CD4-positive, CD25-positive, alpha-beta regulatory T cell (primary cell): ENCODE results near the gene ILKAP. TPM values are rescaled to one million over a fixed set of nuclear protein-coding genes. Genes with fewer than 3 reads are reported as not detected.

Experiments
- ATAC-seq, 2 donors: fragments of 150-1000 bp; cut with Tn5 transposase; one replicate each; pipeline ENCODE4 v1.10.0; 2021; ENCODE audit warnings: low read depth in 2 of 2, moderate number of reproducible peaks in 2 of 2, moderate library complexity in 1 of 2
- DNase-seq, 3 donors: peaks; one replicate each; pipeline versions ENCODE4 v3.0.0 to v3.0.0-alpha.2; 2012 to 2022; ENCODE audit warnings: mixed read lengths in 1 of 3
- H3K27ac ChIP-seq: one replicate; pipeline ENCODE4 v1.7.0; 2013; ENCODE audit warnings: mild to moderate bottlenecking, low read length; ENCODE audit not compliant: insufficient read depth, poor library complexity, severe bottlenecking
- H3K27me3 ChIP-seq: one replicate; pipeline ENCODE4 v1.7.0; 2013; ENCODE audit warnings: low read length; ENCODE audit not compliant: control insufficient read depth, insufficient read depth
- H3K36me3 ChIP-seq: one replicate; pipeline ENCODE4 v1.7.0; 2013; ENCODE audit warnings: mild to moderate bottlenecking, low read length, moderate library complexity; ENCODE audit not compliant: control insufficient read depth, insufficient read depth
- H3K4me1 ChIP-seq: 2 replicates; pipeline ENCODE4 v1.7.0; 2013; ENCODE audit warnings: mild to moderate bottlenecking, low read length; ENCODE audit not compliant: insufficient read depth, control insufficient read depth, poor library complexity, severe bottlenecking
- H3K4me3 ChIP-seq: one replicate; pipeline ENCODE4 v1.7.0; 2013; ENCODE audit warnings: low read depth, mild to moderate bottlenecking, low read length, moderate library complexity
- H3K9me3 ChIP-seq, 2 experiments: 1 replicate in 1 of 2; 2 replicates in 1 of 2; pipeline ENCODE4 v1.7.0; 2013; ENCODE audit warnings: low read length in 2 of 2, mild to moderate bottlenecking in 1 of 2, moderate library complexity in 1 of 2; ENCODE audit not compliant: control insufficient read depth in 2 of 2
- H3K27ac Mint-ChIP-seq, 3 donors: one replicate each; pipeline ENCODE4 v1.8.0; 2020 to 2022; ENCODE audit warnings: mild to moderate bottlenecking in 3 of 3, mixed read lengths in 3 of 3, moderate library complexity in 2 of 3
- H3K27me3 Mint-ChIP-seq: one replicate; pipeline ENCODE4 v1.8.0; 2022; ENCODE audit warnings: mild to moderate bottlenecking, mixed read lengths
- H3K36me3 Mint-ChIP-seq: one replicate; pipeline ENCODE4 v1.8.0; 2020; ENCODE audit warnings: mixed read lengths
- H3K4me1 Mint-ChIP-seq, 4 donors: one replicate each; pipeline ENCODE4 v1.8.0; 2020 to 2022; ENCODE audit warnings: mixed read lengths in 4 of 4, mild to moderate bottlenecking in 1 of 4
- H3K4me3 Mint-ChIP-seq, 4 donors: one replicate each; pipeline ENCODE4 v1.8.0; 2020 to 2022; ENCODE audit warnings: mild to moderate bottlenecking in 4 of 4, mixed read lengths in 4 of 4, moderate library complexity in 3 of 4
- H3K9me3 Mint-ChIP-seq, 7 donors: one replicate each; pipeline ENCODE4 v1.8.0; 2020 to 2022; ENCODE audit warnings: mixed read lengths in 7 of 7, mild to moderate bottlenecking in 3 of 7, moderate library complexity in 2 of 7
- polyA plus RNA-seq, 4 donors: library from polyadenylated mRNA; unstranded; fragments of 300-500 nt; fragmentation: Illumina TruSeq; gene quantifications; one replicate each; pipeline ENCODE4 v1.2.3, GENCODE V29; 2021
- total RNA-seq: library from RNA; stranded (reverse); gene quantifications from one replicate; pipeline ENCODE4 v1.2.3, GENCODE V29; 2022

The ILKAP gene
- total and polyA plus RNA-seq, 5 donors from 2014 or later, result 39.7 to 122 (median 50.7) TPM

- H3K36me3 Mint-ChIP-seq, result no peaks in the 10 kb centered on the region
- no peaks in the 10 kb centered on the region for H3K9me3 ChIP-seq
- no peaks in the 10 kb centered on the region for H3K36me3 ChIP-seq
- ATAC-seq (no peak), DNase-seq (no peak)
- H3K27ac ChIP-seq, result no peak overlapping the region
- H3K27me3 Mint-ChIP-seq, result no peaks in the 10 kb centered on the region
- H3K9me3 Mint-ChIP-seq, result no peaks in the 10 kb centered on the region
- no peak overlapping the region for H3K4me3 ChIP-seq
- no peak overlapping the region for H3K27ac Mint-ChIP-seq
- no peaks in the 10 kb centered on the region for H3K4me1 Mint-ChIP-seq
- H3K4me3 Mint-ChIP-seq, result no peak overlapping the region
- H3K27me3 ChIP-seq, result no peaks in the 10 kb centered on the region
- H3K4me1 ChIP-seq, result no peaks in the 10 kb centered on the region
Measured at GRCh38 chr2:238128534-238129001, 74.9 kb downstream of the ILKAP start.

- no peaks in the 10 kb centered on the region for H3K27me3 ChIP-seq
- ATAC-seq (no peak), DNase-seq (no peak)
- no peaks in the 10 kb centered on the region for H3K36me3 ChIP-seq
- H3K4me3 ChIP-seq, result no peak overlapping the region
- no peaks in the 10 kb centered on the region for H3K27me3 Mint-ChIP-seq
- H3K4me1 ChIP-seq, result no peaks in the 10 kb centered on the region
- no peak overlapping the region for H3K4me3 Mint-ChIP-seq
- H3K36me3 Mint-ChIP-seq, result no peaks in the 10 kb centered on the region
- H3K27ac Mint-ChIP-seq, result no peak overlapping the region
- no peak overlapping the region for H3K27ac ChIP-seq
- no peaks in the 10 kb centered on the region for H3K4me1 Mint-ChIP-seq
- H3K9me3 ChIP-seq, result no peaks in the 10 kb centered on the region
- no peaks in the 10 kb centered on the region for H3K9me3 Mint-ChIP-seq
Measured at GRCh38 chr2:238128061-238128440, 75.4 kb downstream of the ILKAP start.

- ATAC-seq (no peak), DNase-seq (no peak)
- H3K9me3 Mint-ChIP-seq, result no peaks in the 10 kb centered on the region
- Histone ChIP-seq H3K27ac (no peak overlapping the region), H3K9me3 (no peaks in the 10 kb centered on the region), H3K27me3 (no peaks in the 10 kb centered on the region), H3K4me3 (no peak overlapping the region), H3K4me1 (no peaks in the 10 kb centered on the region), H3K36me3 (no peaks in the 10 kb centered on the region)
- H3K4me3 Mint-ChIP-seq, result no peak overlapping the region
- H3K27ac Mint-ChIP-seq, result peak overlapping the region in 1 of 3 donors; percentile 32
- no peaks in the 10 kb centered on the region for H3K36me3 Mint-ChIP-seq
- H3K4me1 Mint-ChIP-seq, result no peaks in the 10 kb centered on the region
- no peaks in the 10 kb centered on the region for H3K27me3 Mint-ChIP-seq
Measured at GRCh38 chr2:238127165-238128060, 76.1 kb downstream of the ILKAP start.

- Histone ChIP-seq H3K36me3 (no peaks in the 10 kb centered on the region), H3K27me3 (no peaks in the 10 kb centered on the region), H3K4me1 (no peaks in the 10 kb centered on the region), H3K4me3 (no peak overlapping the region), H3K9me3 (no peaks in the 10 kb centered on the region), H3K27ac (no peak overlapping the region)
- ATAC-seq (no peak), DNase-seq (no peak)
- no peak overlapping the region for H3K27ac Mint-ChIP-seq
- no peak overlapping the region for H3K4me3 Mint-ChIP-seq
- no peaks in the 10 kb centered on the region for H3K27me3 Mint-ChIP-seq
- H3K4me1 Mint-ChIP-seq, result no peaks in the 10 kb centered on the region
- no peaks in the 10 kb centered on the region for H3K36me3 Mint-ChIP-seq
- H3K9me3 Mint-ChIP-seq, result no peaks in the 10 kb centered on the region
Measured at GRCh38 chr2:238126775-238127164, 76.7 kb downstream of the ILKAP start.

- H3K4me3 Mint-ChIP-seq, result no peak overlapping the region
- DNase-seq (no peak), ATAC-seq (no peak)
- H3K4me3 ChIP-seq, result no peak overlapping the region
- no peak overlapping the region for H3K27ac Mint-ChIP-seq
- no peaks in the 10 kb centered on the region for H3K9me3 Mint-ChIP-seq
- no peaks in the 10 kb centered on the region for H3K27me3 Mint-ChIP-seq
- no peak overlapping the region for H3K27ac ChIP-seq
- H3K4me1 ChIP-seq, result no peaks in the 10 kb centered on the region
- H3K36me3 Mint-ChIP-seq, result no peaks in the 10 kb centered on the region
- no peaks in the 10 kb centered on the region for H3K9me3 ChIP-seq
- no peaks in the 10 kb centered on the region for H3K27me3 ChIP-seq
- no peaks in the 10 kb centered on the region for H3K36me3 ChIP-seq
- no peaks in the 10 kb centered on the region for H3K4me1 Mint-ChIP-seq
Measured at GRCh38 chr2:238126338-238126737, 77.2 kb downstream of the ILKAP start.

GRCh38 chr2:238125127-238125885 is 78.2 kb downstream of the ILKAP start:
- no peaks in the 10 kb centered on the region for H3K4me1 Mint-ChIP-seq
- no peak for ATAC-seq

GRCh38 chr2:238124488-238125126 is 78.9 kb downstream of the ILKAP start:
- Histone ChIP-seq H3K4me3 (no peak overlapping the region), H3K9me3 (no peaks in the 10 kb centered on the region), H3K4me1 (no peaks in the 10 kb centered on the region), H3K36me3 (no peaks in the 10 kb centered on the region), H3K27me3 (no peaks in the 10 kb centered on the region), H3K27ac (no peak overlapping the region)
- no peak for DNase-seq
- Mint-ChIP-seq H3K36me3 (no peaks in the 10 kb centered on the region), H3K27me3 (no peaks in the 10 kb centered on the region), H3K4me1 (no peaks in the 10 kb centered on the region), H3K4me3 (no peak overlapping the region), H3K9me3 (no peaks in the 10 kb centered on the region), H3K27ac (no peak overlapping the region)
- ATAC-seq, result no peak

More at GRCh38 chr2:238125127-238125885, 78.2 kb downstream of the ILKAP start:
- no peaks in the 10 kb centered on the region for H3K36me3 Mint-ChIP-seq
- H3K27ac ChIP-seq, result no peak overlapping the region
- H3K4me3 Mint-ChIP-seq, result no peak overlapping the region
- H3K36me3 ChIP-seq, result no peaks in the 10 kb centered on the region
- no peaks in the 10 kb centered on the region for H3K4me1 ChIP-seq
- H3K27me3 ChIP-seq, result no peaks in the 10 kb centered on the region
- H3K27me3 Mint-ChIP-seq, result no peaks in the 10 kb centered on the region
- no peaks in the 10 kb centered on the region for H3K9me3 ChIP-seq
- H3K27ac Mint-ChIP-seq, result no peak overlapping the region
- H3K9me3 Mint-ChIP-seq, result no peaks in the 10 kb centered on the region
- H3K4me3 ChIP-seq, result no peak overlapping the region
- DNase-seq, result no peak
